Measurements from ENCODE around the gene GCAT. TPM values are rescaled to one million over a fixed set of nuclear protein-coding genes. Genes with fewer than 3 reads are reported as not detected.

GCAT gene
- polyA plus RNA-seq, 1 donor (not counting 4 experiments of a cell fraction or from before 2014, with no cell fraction given), result 8.4 TPM

DNA sequence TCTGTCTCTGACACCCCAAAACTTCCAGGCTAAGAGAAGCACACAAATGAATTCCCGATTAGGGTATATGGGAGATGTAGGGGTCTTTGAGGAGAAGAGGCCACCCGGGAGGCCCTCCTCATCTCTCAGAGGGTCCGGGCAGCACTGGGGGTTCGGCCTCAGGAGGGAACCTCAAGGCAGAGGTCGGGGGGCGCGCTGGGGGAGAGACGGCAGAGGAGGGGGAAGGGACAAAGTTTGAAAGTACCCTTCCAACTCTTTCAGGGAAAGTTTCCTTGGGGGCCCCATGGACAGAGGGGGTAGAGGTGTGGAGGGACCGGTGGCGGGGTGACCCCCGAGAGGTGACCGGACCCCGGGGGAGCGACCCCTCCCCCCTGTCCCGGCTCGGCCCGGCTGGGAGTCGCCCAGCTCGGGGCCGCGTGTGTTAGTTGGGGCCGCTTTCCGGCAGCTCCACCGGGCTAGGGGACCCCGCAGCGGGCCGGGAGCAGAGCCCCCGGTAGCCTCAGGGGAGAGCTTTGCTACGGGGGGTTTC, 3.3 kb upstream of the GCAT start:
- Histone ChIP-seq H3K4me2 (ENCODE audit: control insufficient read depth, extremely low read depth, insufficient read depth, low read depth, low read length) (peak overlapping the region; percentile 94), H3K9me3 (ENCODE audit: control insufficient read depth, low read depth, low read length) (no peaks in the 10 kb centered on the region), H3K4me1 (ENCODE audit: control insufficient read depth, extremely low read depth, insufficient read depth, low read length) (peaks cover 15% of the 10 kb centered on the region), H3K4me3 (ENCODE audit: control insufficient read depth in 2 of 3, extremely low read depth in 1 of 3, insufficient read depth in 2 of 3, low read depth in 1 of 3, low read length in 3 of 3) (peak overlapping the region; percentile 50 to 76 (median 57)), H3K27me3 (ENCODE audit: control insufficient read depth, extremely low read depth, insufficient read depth, low read length) (no peaks in the 10 kb centered on the region), H3K79me2 (ENCODE audit: control insufficient read depth, insufficient read depth, low read length) (no peaks in the 10 kb centered on the region), H3K36me3 (ENCODE audit: control insufficient read depth in 2 of 2, extremely low read depth in 1 of 2, insufficient read depth in 2 of 2, low read length in 2 of 2) (no peaks in the 10 kb centered on the region), H3K9me1 (ENCODE audit: control insufficient read depth, extremely low read depth, insufficient read depth, low read length) (no peaks in the 10 kb centered on the region), H3K9ac (ENCODE audit: control insufficient read depth, extremely low read depth, insufficient read depth, low read length) (peak overlapping the region; percentile 84), H3K27ac (ENCODE audit: control insufficient read depth, insufficient read depth, low read length) (peak overlapping the region; percentile 69), H4K20me1 (ENCODE audit: control insufficient read depth, extremely low read depth, insufficient read depth, low read length) (no peaks in the 10 kb centered on the region), H2AFZ (ENCODE audit: control insufficient read depth, low read length) (no peak overlapping the region)
- no peak for TF ChIP-seq EZH2 (IDR thresholded peaks at IDR 0.05; ENCODE audit: low read length)
- TF ChIP-seq, protein P1, sequence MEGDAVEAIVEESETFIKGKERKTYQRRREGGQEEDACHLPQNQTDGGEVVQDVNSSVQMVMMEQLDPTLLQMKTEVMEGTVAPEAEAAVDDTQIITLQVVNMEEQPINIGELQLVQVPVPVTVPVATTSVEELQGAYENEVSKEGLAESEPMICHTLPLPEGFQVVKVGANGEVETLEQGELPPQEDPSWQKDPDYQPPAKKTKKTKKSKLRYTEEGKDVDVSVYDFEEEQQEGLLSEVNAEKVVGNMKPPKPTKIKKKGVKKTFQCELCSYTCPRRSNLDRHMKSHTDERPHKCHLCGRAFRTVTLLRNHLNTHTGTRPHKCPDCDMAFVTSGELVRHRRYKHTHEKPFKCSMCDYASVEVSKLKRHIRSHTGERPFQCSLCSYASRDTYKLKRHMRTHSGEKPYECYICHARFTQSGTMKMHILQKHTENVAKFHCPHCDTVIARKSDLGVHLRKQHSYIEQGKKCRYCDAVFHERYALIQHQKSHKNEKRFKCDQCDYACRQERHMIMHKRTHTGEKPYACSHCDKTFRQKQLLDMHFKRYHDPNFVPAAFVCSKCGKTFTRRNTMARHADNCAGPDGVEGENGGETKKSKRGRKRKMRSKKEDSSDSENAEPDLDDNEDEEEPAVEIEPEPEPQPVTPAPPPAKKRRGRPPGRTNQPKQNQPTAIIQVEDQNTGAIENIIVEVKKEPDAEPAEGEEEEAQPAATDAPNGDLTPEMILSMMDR (optimal IDR thresholded peaks at IDR 0.05 in 1 of 3, IDR thresholded peaks at IDR 0.05 in 1 of 3, conservative IDR thresholded peaks at IDR 0.05 in 1 of 3; ENCODE audit: extremely low read depth in 1 of 3, insufficient read depth in 2 of 3, low read length in 3 of 3), result no peak
- DNase-seq (ENCODE audit: low read depth, low spot score), result no peak
- FAIRE-seq, result no peak
- dilution Hi-C loops (cut with MboI; ENCODE audit: extremely low pct_ligation_motif_present, low sequenced_read_pairs), result no loop called here

DNA sequence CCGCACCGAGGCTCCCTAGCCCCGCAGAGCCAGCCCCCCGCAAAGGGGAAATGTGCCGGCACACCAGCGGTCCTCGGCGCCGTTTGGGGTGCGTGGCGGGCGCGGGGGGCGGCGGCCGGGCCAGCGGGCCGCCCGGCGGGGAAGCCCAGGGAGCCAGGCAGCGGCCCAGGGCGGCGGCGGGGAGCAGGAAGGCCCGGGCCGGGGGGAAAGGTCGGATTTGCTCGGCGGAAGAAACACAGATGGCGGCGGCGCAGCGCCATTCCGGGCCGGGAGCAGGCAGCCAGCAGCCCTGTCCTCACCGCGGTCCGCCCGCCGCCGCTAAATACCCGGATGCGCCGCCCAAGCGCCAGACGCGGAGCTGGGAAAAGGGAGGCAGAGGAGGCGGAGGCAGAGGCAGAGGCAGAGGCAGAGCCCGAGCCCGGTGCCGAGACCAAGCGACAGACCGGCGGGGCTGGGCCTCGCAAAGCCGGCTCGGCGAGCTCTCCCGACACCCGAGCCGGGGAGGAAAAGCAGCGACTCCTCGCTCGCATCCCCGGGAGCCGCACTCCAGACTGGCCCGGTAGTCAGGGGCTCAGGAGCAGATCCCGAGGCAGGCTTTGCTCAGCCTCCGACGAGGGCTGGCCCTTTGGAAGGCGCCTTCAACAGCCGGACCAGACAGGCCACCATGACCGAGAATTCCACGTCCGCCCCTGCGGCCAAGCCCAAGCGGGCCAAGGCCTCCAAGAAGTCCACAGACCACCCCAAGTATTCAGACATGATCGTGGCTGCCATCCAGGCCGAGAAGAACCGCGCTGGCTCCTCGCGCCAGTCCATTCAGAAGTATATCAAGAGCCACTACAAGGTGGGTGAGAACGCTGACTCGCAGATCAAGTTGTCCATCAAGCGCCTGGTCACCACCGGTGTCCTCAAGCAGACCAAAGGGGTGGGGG, 2.6 kb upstream of the GCAT start:
- DNase-seq (ENCODE audit: low read depth, low spot score) (no peak), FAIRE-seq (no peak)
- Histone ChIP-seq H3K9me1 (ENCODE audit: control insufficient read depth, extremely low read depth, insufficient read depth, low read length) (no peaks in the 10 kb centered on the region), H3K27me3 (ENCODE audit: control insufficient read depth, extremely low read depth, insufficient read depth, low read length) (no peaks in the 10 kb centered on the region), H3K9me3 (ENCODE audit: control insufficient read depth, low read depth, low read length) (no peaks in the 10 kb centered on the region), H3K9ac (ENCODE audit: control insufficient read depth, extremely low read depth, insufficient read depth, low read length) (peak overlapping the region; percentile 84), H3K4me1 (ENCODE audit: control insufficient read depth, extremely low read depth, insufficient read depth, low read length) (peaks cover 15% of the 10 kb centered on the region), H2AFZ (ENCODE audit: control insufficient read depth, low read length) (peak overlapping the region; percentile 66), H4K20me1 (ENCODE audit: control insufficient read depth, extremely low read depth, insufficient read depth, low read length) (no peaks in the 10 kb centered on the region), H3K4me3 (ENCODE audit: control insufficient read depth in 2 of 3, extremely low read depth in 1 of 3, insufficient read depth in 2 of 3, low read depth in 1 of 3, low read length in 3 of 3) (peak overlapping the region; percentile 50 to 76 (median 57)), H3K4me2 (ENCODE audit: control insufficient read depth, extremely low read depth, insufficient read depth, low read depth, low read length) (peak overlapping the region; percentile 94), H3K36me3 (ENCODE audit: control insufficient read depth in 2 of 2, extremely low read depth in 1 of 2, insufficient read depth in 2 of 2, low read length in 2 of 2) (no peaks in the 10 kb centered on the region), H3K27ac (ENCODE audit: control insufficient read depth, insufficient read depth, low read length) (peak overlapping the region; percentile 69), H3K79me2 (ENCODE audit: control insufficient read depth, insufficient read depth, low read length) (no peaks in the 10 kb centered on the region)
- TF ChIP-seq, protein P1 (optimal IDR thresholded peaks at IDR 0.05 in 1 of 3, IDR thresholded peaks at IDR 0.05 in 1 of 3, conservative IDR thresholded peaks at IDR 0.05 in 1 of 3; ENCODE audit: extremely low read depth in 1 of 3, insufficient read depth in 2 of 3, low read length in 3 of 3), result no peak
- dilution Hi-C loops (cut with MboI; ENCODE audit: extremely low pct_ligation_motif_present, low sequenced_read_pairs), result no loop called here
